A549 treated with Mapracorat at 1 μM for 4 hours (cell line): ENCODE results near the gene LYSET. TPM values are rescaled to one million over a fixed set of nuclear protein-coding genes. Genes with fewer than 3 reads are reported as not detected.

Source experiments
- total RNA-seq: library from RNA; stranded (reverse); fragments of 200-300 nt; extraction: Qiagen RNA extraction; gene quantifications from 5 replicates; pipeline ENCODE4 v1.2.3, GENCODE V29; 2022

LYSET gene, protein sequence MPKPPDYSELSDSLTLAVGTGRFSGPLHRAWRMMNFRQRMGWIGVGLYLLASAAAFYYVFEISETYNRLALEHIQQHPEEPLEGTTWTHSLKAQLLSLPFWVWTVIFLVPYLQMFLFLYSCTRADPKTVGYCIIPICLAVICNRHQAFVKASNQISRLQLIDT
- 31.9 to 39.5 TPM (median 33.8 TPM) in 5 replicates for total RNA-seq

DNA sequence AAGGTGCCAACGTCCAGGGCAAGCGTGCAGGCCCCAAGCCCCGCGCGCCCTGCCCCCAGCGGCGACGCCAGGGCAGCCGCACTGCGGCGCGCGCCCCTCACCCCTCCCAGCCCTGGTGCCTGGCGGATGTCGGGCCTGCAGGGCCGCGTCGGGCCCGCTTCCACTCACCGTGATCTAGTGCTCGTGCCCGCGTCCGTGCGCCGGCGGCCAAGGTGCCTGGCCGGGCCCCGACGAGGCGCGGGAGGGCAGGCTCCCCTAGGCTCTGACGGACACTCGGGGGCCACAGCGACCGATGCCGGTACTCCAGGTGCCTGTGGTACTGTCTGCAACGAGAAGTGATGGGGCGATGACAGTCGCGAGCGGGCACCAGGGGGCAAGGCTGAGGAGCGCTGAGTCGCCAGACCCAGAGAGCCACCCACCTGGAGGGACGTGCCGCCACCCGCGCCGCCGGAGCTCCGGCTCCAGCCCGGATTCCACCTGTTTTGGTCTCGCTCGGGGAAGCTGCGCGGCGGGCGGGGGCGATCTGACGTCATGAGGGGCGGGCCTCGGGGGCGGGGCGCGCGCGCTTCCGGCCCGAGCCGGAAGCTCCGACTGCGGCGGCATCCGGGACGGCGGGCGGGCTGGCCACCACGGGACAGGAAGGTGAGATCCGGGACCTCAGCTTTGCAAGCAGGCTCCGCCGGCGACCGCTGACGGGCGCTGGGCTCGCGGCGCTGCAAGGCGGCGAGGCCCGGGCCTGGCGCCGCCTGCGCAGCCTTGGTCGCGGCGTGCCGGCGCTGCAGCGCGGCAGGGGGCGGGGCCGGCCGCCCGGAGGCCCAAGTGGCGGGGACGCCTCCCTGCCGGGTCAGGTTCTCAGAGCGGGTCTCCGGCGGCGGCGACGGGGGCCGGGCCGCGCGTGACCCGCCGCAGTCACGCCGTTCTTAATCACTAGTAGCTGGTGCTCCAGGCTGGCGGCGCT lies at the start of gene LYSET, which contains the start of gene MOAP1:
Gene LYSET, plus strand, starts transcription at position 927 of the 958 bp plus-strand sequence. CDS start 89 bp downstream, outside the sequence.
Gene MOAP1, minus strand, starts transcription at position 507 of the 958 bp plus-strand sequence. CDS start 655 bp downstream, outside the sequence.

DNA sequence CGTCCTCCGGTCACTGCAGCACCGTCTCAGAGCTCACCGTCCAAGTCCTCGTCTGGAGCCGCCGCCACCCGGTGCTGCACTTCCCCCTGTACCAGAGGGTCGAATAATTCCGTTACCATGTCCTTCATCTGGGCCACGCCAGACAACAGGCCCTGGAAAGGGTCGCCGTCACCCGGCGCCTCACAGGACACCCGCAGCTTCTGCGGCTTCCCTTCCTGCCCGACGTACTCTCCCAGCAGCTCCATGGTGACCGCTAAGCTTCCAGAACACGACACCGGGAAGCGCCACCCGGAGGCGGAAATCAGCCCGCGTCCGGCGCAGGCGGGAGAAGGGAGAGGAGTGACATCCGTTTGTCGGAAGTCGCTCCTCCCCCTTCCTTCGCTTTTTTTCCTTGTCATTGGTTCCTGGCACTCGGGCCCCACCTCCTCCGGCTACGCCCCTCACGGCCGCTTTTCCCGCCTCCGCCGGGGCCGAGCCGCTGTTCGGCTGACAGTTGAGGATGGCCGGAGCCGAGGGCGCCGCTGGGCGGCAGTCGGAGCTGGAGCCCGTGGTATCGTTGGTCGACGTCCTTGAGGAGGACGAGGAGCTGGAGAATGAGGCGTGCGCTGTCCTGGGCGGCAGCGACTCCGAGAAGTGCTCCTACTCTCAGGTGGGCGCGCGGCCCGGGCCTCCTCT lies 21.8 kb downstream of the LYSET start, which contains the start of the genes GON7 and UBR7:
Gene GON7, minus strand, starts transcription at position 273 of the 675 bp plus-strand sequence. Its CDS starts 28 bp downstream, at position 245.
Gene UBR7, plus strand, starts transcription at position 464 of the 675 bp plus-strand sequence. Its CDS starts 36 bp downstream, at position 500.

Other genes starting within 250 kb of the LYSET start
- gene ITPK1, start 69.4 kb upstream of the LYSET start, total RNA-seq: 44.9 to 64.6 TPM (median 56.4 TPM) in 5 replicates
- 10.7 to 16.3 TPM (median 13.5 TPM) in 5 replicates for gene MOAP1, start 420 bp upstream of the LYSET start, total RNA-seq
- 12.5 to 15.4 TPM (median 14.7 TPM) in 5 replicates for gene GON7, start 21.7 kb downstream of the LYSET start, total RNA-seq
- gene UBR7, start 21.9 kb downstream of the LYSET start, total RNA-seq: 23.5 to 29.0 TPM (median 26.1 TPM) in 5 replicates
- gene BTBD7, start 147.7 kb downstream of the LYSET start, total RNA-seq: 10.3 to 13.6 TPM (median 12.5 TPM) in 5 replicates
- gene COX8C, start 161.9 kb downstream of the LYSET start, total RNA-seq: not detected in 5 replicates
- 0.01 to 0.02 TPM (median 0.02 TPM) in 5 replicates for gene UNC79, start 245.6 kb downstream of the LYSET start, total RNA-seq